EL (cell line): Measurements from ENCODE around the gene PDRG1.
"Not testable (repeated sequence)": the region's sequence is repeated elsewhere in the genome, so short reads cannot be mapped to it uniquely, and the experiment has no call there.

Experiments used
- DNase-seq: peaks from one replicate; pipeline ENCODE4 v3.0.0-alpha.2; 2016

PDRG1 gene

DNA sequence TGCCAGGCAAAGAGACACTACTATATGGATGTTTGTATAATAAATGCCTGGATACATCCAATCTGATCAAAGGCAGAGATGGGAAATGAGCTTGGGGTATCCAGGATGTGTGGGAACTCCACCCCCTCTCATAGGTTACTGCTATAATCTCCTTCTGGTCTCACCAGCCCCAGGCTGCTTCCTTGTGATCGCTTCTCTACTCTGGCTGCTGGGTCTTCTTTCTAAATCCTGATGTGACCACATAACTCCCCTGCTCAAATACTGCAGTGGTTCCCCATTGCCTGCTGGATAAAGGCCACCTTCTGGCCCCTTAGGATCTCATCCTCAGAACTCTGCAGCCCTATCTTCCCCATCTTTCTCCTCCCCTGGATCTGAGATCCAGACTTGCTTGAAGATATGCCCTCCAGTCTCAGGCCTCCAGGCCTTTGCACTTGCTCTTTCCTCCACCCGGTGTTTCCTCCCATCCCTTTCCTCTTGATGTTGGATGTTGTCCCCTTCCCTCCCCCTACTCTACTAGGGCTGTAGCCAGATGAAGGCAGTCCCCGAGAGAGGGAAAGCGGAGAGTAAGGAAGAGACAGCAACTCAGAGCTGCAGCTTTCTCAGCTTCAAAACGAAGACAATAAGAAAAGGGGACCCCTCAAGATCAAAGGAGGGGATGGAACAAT is 15.3 kb upstream of the PDRG1 start:
- no peak for DNase-seq

DNA sequence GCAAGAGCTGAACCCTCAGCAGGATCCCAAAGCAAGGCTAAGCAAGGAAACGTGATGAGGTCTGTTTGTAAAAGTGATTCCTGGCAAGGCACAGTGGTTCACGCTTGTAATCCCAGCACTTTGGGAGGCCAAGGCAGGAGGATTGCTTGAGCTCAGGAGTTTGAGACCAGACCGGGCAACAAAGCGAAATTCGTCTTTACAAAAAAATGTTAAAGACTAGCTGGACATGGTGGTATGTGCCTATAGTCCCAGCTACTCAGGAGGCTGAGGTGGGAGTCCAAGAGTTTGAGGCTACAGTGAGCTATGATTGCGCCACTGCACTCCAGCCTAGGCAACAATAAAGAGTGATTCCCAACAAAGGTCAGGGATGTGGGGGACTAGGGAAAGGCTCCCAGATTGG is 12.0 kb upstream of the PDRG1 start:
- DNase-seq, result no peak

GRCh38 chr20:31962761-31963160 is 10.9 kb upstream of the PDRG1 start:
- no peak for DNase-seq

- no peak for DNase-seq
Observed at GRCh38 chr20:31956556-31957526, 5.0 kb upstream of the PDRG1 start.

DNA sequence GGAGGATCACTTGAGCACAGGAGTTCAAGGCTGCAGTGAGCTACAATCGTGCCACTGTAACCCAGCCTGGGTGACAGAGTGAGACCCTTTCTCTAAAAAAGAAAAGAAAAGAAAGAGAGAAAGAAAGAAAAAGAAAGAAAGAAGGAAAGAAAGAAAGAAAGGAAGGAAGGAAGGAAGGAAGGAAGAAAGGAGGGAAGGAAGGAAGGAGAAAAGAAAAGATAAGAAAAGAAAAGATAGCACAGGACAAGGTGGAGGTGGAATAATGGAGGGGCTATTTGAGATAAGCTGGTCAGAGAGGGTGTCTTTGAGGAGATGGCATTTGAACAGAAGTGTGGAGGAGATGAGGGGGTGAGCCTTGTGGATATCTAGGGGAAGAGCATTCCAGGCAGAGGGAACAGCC is 2.7 kb upstream of the PDRG1 start:
- DNase-seq, result no peak

DNA sequence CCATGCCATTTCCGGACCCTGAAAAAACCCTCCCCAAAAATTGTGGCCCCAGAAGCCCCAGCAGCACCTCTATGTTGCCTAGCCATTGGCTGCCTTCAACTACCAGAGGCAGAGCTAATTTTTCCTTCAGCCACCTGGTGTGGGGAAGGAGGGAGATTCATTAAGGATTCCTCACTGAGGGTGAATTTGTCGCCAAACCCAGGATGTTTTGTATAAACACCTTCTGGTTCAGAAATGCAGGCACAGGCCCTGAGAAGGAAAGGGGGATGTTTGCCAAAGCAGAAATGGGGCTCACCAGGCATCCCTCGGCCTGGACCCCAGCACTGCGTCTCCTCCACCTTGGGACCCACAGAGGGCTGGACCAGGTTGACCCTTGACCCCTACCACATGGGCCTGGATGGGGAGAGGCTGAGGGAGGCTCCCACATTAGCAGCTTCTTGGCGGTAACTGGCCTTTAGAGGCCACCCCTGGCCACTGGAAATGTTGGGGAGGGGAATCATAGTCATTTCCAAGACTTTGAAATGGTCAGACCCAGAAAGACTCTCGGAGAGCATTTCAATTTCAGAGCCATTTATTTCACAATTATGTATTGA is 1.8 kb upstream of the PDRG1 start:
- no peak for DNase-seq

DNA sequence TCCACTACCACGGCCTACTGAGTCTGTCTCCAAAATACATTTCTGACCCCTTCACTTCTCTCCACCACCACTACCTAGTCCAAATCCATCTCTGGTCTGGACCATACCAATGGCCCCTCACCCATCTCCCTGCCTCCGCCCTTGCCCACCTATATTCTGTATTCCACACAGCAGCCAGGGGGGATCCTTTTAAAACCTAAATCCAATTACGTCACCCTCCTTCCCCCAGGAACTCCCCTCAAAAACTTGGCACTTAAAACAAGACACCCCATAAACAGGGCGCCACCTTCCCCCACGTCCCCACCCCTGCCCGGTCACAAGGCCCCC is 680 bp downstream of the PDRG1 start:
- no peak for DNase-seq

DNA sequence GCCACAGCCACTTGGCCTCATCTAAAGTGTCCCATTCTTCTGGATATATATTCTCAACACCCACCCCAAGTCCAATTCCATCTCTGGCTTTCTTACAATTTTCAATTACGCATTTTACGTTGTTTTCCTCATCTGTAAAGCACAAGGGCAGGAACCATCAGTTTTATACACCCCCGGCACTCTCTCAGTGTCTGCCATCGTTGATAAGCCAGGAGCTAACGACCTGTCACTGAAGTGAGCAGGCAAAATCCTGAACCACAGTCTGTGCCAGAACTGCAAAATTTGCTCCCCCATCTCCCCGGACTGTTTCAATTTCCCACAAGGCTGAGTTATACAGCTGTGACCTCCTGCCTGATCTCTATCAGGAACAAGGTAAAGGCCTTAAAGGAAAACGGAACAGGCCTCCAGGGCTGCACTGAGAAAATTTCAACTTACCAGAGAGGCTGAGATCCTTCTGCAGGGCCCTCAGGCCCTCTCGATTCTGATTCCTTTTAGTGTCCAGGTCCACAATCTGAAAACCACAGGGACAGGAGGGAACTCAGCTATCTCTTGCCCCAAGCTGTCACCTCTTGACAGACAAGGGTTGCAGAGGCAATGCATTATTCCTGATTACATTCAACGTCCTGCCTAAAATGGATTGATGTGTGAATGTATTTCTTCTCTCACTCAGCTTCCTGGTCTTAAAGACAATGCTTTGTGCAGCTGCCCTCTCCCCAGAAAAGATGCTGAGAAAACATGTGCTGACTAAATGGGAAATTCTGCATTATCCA is 1.8 kb downstream of the PDRG1 start:
- no peak for DNase-seq

- no peak for DNase-seq
Observed at GRCh38 chr20:31948008-31948407, 3.8 kb downstream of the PDRG1 start.

GRCh38 chr20:31945785-31946184 is 6.1 kb downstream of the PDRG1 start:
- DNase-seq, result no peak

DNA sequence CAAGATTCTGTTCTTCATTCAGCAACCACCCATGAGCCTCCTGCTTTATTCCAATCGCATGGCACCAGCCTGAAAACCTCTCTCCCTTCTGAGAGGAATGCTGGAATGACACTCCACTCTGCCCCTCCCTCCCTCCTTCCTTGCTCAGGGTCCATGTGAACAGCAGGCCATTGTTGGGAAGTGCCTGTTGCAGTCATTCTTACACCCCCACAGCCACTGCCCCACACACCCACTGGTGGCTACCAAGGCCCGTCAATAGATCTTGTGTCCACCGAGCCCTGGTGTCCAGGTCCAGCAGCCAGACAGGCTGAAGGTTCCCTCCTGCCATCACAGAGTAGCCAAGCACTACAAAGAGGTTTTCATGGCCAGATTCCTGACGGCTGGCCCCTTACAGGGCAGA is 6.5 kb downstream of the PDRG1 start:
- DNase-seq, result no peak

DNA sequence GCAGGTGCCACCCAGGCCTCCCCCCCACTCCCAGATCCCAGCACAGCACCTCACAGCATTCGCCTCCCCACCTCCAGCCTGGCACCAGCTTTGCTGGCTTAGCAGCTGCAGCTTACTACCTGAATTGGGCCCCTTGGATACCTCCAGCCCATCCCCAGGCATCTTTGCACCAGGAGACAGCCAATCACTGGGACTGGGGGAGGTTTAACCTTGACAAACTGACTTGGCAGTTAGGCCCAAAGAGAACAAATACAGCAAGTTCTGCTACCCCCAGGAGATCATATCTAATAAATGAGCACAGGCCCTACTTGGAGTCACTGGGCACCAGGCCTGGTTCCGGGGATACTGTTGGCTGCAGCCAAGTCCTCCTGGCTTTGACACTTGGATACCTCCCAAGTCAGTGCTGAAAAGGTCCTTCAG is 8.8 kb downstream of the PDRG1 start:
- no peak for DNase-seq

DNA sequence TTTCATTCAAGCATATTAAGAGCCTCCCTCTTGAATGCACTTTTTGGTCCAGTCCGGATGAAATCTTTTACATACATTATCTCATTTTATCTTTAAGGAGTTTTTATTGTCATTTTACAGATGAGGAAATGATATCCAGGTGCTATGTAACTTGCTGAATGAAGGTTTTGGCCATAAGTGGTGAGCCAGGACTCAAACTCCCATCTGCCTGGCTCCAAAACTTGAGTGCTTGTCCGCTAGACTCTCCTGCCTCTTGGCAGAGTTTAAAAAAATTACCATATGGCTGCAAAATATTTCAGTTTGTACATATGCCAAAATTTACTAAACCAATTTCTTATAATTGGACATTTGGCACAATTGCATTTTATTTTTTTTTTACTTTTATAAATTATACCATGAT is 12.2 kb downstream of the PDRG1 start:
- DNase-seq, result no peak

DNA sequence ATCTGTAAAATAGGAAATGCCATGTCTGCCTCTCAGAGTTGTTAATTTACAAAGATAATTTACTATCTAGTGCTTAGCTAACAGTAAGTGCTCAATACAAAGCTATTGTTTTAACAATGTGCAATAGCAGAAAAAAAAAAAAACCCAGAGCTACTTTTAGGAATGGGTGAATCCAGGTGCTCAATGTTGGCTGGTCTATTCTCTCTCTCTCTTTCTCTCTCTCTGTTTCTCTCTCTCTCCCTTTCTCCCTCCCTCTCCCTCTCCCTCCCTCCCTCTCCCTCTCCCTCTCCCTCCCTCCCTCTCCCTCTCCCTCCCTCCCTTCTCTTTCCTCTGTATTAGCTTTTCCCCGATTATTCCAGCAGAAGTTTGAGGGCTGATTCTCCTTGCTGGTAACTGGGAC is 14.0 kb downstream of the PDRG1 start:
- DNase-seq, result no peak

DNA sequence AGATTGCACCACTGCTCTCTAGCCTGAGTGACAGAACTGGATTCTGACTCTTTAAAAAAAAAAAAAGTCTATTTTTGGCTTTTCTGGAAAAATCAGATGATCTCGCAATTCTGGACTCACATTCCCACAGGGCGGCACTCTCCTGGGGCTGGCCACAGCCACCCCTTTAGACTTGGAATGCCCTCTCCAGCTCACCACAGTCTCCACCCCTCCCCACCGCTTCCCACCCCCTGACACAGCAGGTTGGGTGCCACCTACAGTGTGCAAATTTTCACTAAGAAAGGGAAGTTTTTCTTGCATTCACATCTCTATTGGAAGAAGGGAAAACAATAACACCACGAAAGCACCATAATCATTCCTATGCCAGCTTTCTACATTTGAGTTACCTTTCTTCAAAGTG is 15.4 kb downstream of the PDRG1 start:
- no peak for DNase-seq

DNA sequence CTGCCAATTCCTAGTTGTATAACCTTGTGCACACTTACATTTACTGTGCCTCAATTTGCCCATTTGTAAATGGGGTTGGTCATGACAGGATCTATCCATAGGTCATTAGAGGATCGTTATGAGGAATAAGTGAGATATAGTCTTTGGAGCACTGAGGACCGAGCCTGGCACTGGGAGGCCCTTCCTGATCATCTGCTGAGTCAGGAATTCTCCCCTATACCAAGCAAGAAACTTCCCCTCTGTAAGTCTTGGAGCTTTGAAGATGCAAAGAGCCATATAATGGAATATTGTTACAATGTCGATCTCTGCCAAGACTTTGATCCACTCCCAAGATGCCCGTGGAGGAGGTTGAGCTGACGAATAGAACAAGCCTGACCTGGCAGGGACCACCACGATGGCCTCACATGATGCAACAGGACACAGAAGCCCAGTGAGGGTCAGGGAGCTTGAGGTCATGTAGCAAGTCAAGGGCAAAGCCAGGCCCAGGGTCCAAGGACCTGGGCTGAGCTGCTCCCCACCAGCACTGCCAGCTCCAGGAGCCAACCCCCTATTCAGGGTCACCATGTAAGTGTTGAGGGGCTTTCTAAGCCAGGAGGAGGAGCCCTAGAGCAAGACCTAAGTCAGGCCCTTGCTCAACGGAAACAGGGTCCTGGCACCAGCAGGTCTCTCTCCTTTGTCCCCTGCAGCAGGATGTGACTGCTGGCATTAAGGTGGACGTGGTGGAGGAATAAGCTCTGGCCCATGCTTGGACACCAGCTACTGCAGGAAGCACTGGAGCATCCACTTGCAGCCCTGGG is 16.7 kb downstream of the PDRG1 start:
- DNase-seq, result no peak

- no peak for DNase-seq
Observed at GRCh38 chr20:31934491-31934890, 17.4 kb downstream of the PDRG1 start.

GRCh38 chr20:31933698-31934097 is 18.1 kb downstream of the PDRG1 start:
- no peak for DNase-seq

DNA sequence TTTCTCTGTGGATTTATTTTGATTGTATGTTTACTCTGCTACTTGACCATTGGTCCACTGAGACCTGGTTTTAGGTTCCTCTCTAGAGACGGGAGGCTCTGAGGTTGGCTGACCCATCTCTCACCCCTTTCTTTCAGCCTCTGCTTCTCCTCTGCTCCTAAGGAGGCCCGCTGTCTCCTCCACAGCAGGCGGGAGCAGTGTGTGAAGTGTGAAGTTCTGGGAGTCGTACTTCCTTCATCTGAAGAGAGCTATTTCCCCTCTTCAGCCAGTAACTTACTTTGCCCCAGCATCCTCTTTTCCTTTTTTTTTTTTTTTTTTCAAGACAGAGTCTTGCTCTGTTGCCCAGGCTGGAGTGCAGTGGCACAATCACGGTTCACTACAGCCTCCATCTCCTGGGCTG is 21.1 kb downstream of the PDRG1 start:
- no peak for DNase-seq

DNA sequence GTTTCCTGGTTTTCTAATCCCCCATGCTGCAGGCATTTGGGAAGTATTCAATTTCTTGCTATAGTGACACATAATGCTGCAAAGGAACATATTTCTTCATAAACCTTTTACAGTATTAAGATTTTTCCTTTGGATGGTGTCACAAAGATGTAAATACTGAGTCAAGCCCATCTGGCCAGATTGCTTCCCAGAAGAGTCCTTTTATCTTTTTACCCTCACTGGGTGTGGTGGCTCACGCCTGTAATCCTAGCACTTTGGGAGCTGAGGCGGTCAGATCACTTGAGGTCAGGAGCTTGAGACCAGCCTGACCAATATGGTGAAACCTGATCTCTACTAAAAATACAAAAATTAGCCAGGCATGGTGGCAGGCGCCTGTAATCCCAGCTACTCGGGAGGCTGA is 22.2 kb downstream of the PDRG1 start:
- not testable (repeated sequence) for DNase-seq

GRCh38 chr20:31927627-31928159 is 24.2 kb downstream of the PDRG1 start:
- no peak for DNase-seq

- no peak for DNase-seq
Observed at GRCh38 chr20:31926493-31926892, 25.4 kb downstream of the PDRG1 start.
